ENCODE measurements around the gene INHBE.
"Not testable (repeated sequence)": the region's sequence is repeated elsewhere in the genome, so short reads cannot be mapped to it uniquely, and the experiment has no call there.

Gene INHBE

GRCh38 chr12:57487597-57488401, 32.7 kb downstream of the INHBE start, which contains the start of gene MARS1:
TSS of gene MARS1 (plus strand) at chr12:57488068. CDS start at chr12:57488091, 23 bp downstream.
- Histone ChIP-seq H3K27ac (ENCODE audit: low read depth, low read length) (peak within 1 kb of the TSS; percentile 78), H3K4me1 (ENCODE audit: control insufficient read depth, insufficient read depth, low read length) (peaks cover 4% of the 10 kb centered on the region), H3K4me3 (ENCODE audit: low read length) (peak within 1 kb of the TSS; percentile 99), H3K9ac (ENCODE audit: low read length) (peak within 1 kb of the TSS; percentile 97), H3K27me3 (ENCODE audit: control insufficient read depth, insufficient read depth, low read length) (no peaks in the 10 kb centered on the region), H3K36me3 (ENCODE audit: control insufficient read depth, insufficient read depth, low read length) (peaks cover 8% of the 10 kb centered on the region)

GRCh38 chr12:57488402-57489156, 33.5 kb downstream of the INHBE start:
- peak overlapping the region; percentile 78 for H3K27ac ChIP-seq (ENCODE audit: low read depth, low read length)
- H3K4me1 ChIP-seq (ENCODE audit: control insufficient read depth, insufficient read depth, low read length): peaks cover 4% of the 10 kb centered on the region
- H3K4me3 ChIP-seq (ENCODE audit: low read length): peak overlapping the region; percentile 99
- no peaks in the 10 kb centered on the region for H3K27me3 ChIP-seq (ENCODE audit: control insufficient read depth, insufficient read depth, low read length)
- peaks cover 8% of the 10 kb centered on the region for H3K36me3 ChIP-seq (ENCODE audit: control insufficient read depth, insufficient read depth, low read length)
- peak overlapping the region; percentile 97 for H3K9ac ChIP-seq (ENCODE audit: low read length)

- Histone ChIP-seq H3K4me1 (ENCODE audit: control insufficient read depth, insufficient read depth, low read length) (peaks cover 4% of the 10 kb centered on the region), H3K27ac (ENCODE audit: low read depth, low read length) (no peak overlapping the region), H3K27me3 (ENCODE audit: control insufficient read depth, insufficient read depth, low read length) (no peaks in the 10 kb centered on the region), H3K4me3 (ENCODE audit: low read length) (peak overlapping the region; percentile 11), H3K9ac (ENCODE audit: low read length) (no peak overlapping the region), H3K36me3 (ENCODE audit: control insufficient read depth, insufficient read depth, low read length) (peaks cover 8% of the 10 kb centered on the region)
These were observed 34.1 kb downstream of the INHBE start for GRCh38 chr12:57489157-57489641.

GRCh38 chr12:57490126-57490525, 35.0 kb downstream of the INHBE start:
- Histone ChIP-seq H3K4me1 (ENCODE audit: control insufficient read depth, insufficient read depth, low read length) (peaks cover 4% of the 10 kb centered on the region), H3K9ac (ENCODE audit: low read length) (no peak overlapping the region)

GRCh38 chr12:57491393-57492280, 36.5 kb downstream of the INHBE start:
- Histone ChIP-seq H3K27me3 (ENCODE audit: control insufficient read depth, insufficient read depth, low read length) (no peaks in the 10 kb centered on the region), H3K9ac (ENCODE audit: low read length) (no peak overlapping the region), H3K36me3 (ENCODE audit: control insufficient read depth, insufficient read depth, low read length) (peaks cover 11% of the 10 kb centered on the region), H3K4me3 (ENCODE audit: low read length) (no peak overlapping the region), H3K27ac (ENCODE audit: low read depth, low read length) (no peak overlapping the region), H3K4me1 (ENCODE audit: control insufficient read depth, insufficient read depth, low read length) (peaks cover 4% of the 10 kb centered on the region)

More at GRCh38 chr12:57490126-57490525, 35.0 kb downstream of the INHBE start:
- no peaks in the 10 kb centered on the region for H3K27me3 ChIP-seq (ENCODE audit: control insufficient read depth, insufficient read depth, low read length)
- no peak overlapping the region for H3K4me3 ChIP-seq (ENCODE audit: low read length)
- H3K36me3 ChIP-seq (ENCODE audit: control insufficient read depth, insufficient read depth, low read length): peaks cover 8% of the 10 kb centered on the region
- no peak overlapping the region for H3K27ac ChIP-seq (ENCODE audit: low read depth, low read length)

GRCh38 chr12:57495051-57495701, 40.1 kb downstream of the INHBE start:
- H3K4me3 ChIP-seq (ENCODE audit: low read length); H3K27me3 ChIP-seq (ENCODE audit: control insufficient read depth, insufficient read depth, low read length); H3K9ac ChIP-seq (ENCODE audit: low read length); H3K27ac ChIP-seq (ENCODE audit: low read depth, low read length); H3K4me1 ChIP-seq (ENCODE audit: control insufficient read depth, insufficient read depth, low read length): not testable (repeated sequence)
- H3K36me3 ChIP-seq (ENCODE audit: control insufficient read depth, insufficient read depth, low read length): peaks cover 25% of the 10 kb centered on the region

- peaks cover 36% of the 10 kb centered on the region for H3K36me3 ChIP-seq (ENCODE audit: control insufficient read depth, insufficient read depth, low read length)
- no peak overlapping the region for H3K27ac ChIP-seq (ENCODE audit: low read depth, low read length)
- no peak overlapping the region for H3K4me3 ChIP-seq (ENCODE audit: low read length)
- H3K9ac ChIP-seq (ENCODE audit: low read length): no peak overlapping the region
- H3K4me1 ChIP-seq (ENCODE audit: control insufficient read depth, insufficient read depth, low read length): no peaks in the 10 kb centered on the region
- H3K27me3 ChIP-seq (ENCODE audit: control insufficient read depth, insufficient read depth, low read length): no peaks in the 10 kb centered on the region
These were observed 41.7 kb downstream of the INHBE start for GRCh38 chr12:57496822-57497221.

- Histone ChIP-seq H3K4me1 (ENCODE audit: control insufficient read depth, insufficient read depth, low read length) (no peaks in the 10 kb centered on the region), H3K9ac (ENCODE audit: low read length) (no peak overlapping the region), H3K36me3 (ENCODE audit: control insufficient read depth, insufficient read depth, low read length) (peaks cover 40% of the 10 kb centered on the region), H3K27ac (ENCODE audit: low read depth, low read length) (no peak overlapping the region), H3K27me3 (ENCODE audit: control insufficient read depth, insufficient read depth, low read length) (no peaks in the 10 kb centered on the region), H3K4me3 (ENCODE audit: low read length) (no peak overlapping the region)
These were observed 42.4 kb downstream of the INHBE start for GRCh38 chr12:57497223-57498131.

GRCh38 chr12:57498132-57498502, 43.0 kb downstream of the INHBE start:
- no peak overlapping the region for H3K4me3 ChIP-seq (ENCODE audit: low read length)
- peaks cover 40% of the 10 kb centered on the region for H3K36me3 ChIP-seq (ENCODE audit: control insufficient read depth, insufficient read depth, low read length)
- no peak overlapping the region for H3K27ac ChIP-seq (ENCODE audit: low read depth, low read length)
- no peaks in the 10 kb centered on the region for H3K4me1 ChIP-seq (ENCODE audit: control insufficient read depth, insufficient read depth, low read length)
- no peaks in the 10 kb centered on the region for H3K27me3 ChIP-seq (ENCODE audit: control insufficient read depth, insufficient read depth, low read length)
- H3K9ac ChIP-seq (ENCODE audit: low read length): no peak overlapping the region

GRCh38 chr12:57498571-57498970, 43.5 kb downstream of the INHBE start:
- no peaks in the 10 kb centered on the region for H3K4me1 ChIP-seq (ENCODE audit: control insufficient read depth, insufficient read depth, low read length)
- H3K9ac ChIP-seq (ENCODE audit: low read length): no peak overlapping the region
- no peaks in the 10 kb centered on the region for H3K27me3 ChIP-seq (ENCODE audit: control insufficient read depth, insufficient read depth, low read length)
- no peak overlapping the region for H3K27ac ChIP-seq (ENCODE audit: low read depth, low read length)
- H3K4me3 ChIP-seq (ENCODE audit: low read length): no peak overlapping the region
- peaks cover 40% of the 10 kb centered on the region for H3K36me3 ChIP-seq (ENCODE audit: control insufficient read depth, insufficient read depth, low read length)

GRCh38 chr12:57500213-57500612, 45.1 kb downstream of the INHBE start:
- no peak overlapping the region for H3K4me3 ChIP-seq (ENCODE audit: low read length)
- H3K27me3 ChIP-seq (ENCODE audit: control insufficient read depth, insufficient read depth, low read length): no peaks in the 10 kb centered on the region
- H3K36me3 ChIP-seq (ENCODE audit: control insufficient read depth, insufficient read depth, low read length): peaks cover 44% of the 10 kb centered on the region

More at GRCh38 chr12:57500213-57500612, 45.1 kb downstream of the INHBE start:
- Histone ChIP-seq H3K27ac (ENCODE audit: low read depth, low read length) (no peak overlapping the region), H3K4me1 (ENCODE audit: control insufficient read depth, insufficient read depth, low read length) (no peaks in the 10 kb centered on the region), H3K9ac (ENCODE audit: low read length) (no peak overlapping the region)

All from rectal smooth muscle tissue (tissue), 1 donor.